Measurements from ENCODE around the gene MYOZ3.

MYOZ3 gene

DNA sequence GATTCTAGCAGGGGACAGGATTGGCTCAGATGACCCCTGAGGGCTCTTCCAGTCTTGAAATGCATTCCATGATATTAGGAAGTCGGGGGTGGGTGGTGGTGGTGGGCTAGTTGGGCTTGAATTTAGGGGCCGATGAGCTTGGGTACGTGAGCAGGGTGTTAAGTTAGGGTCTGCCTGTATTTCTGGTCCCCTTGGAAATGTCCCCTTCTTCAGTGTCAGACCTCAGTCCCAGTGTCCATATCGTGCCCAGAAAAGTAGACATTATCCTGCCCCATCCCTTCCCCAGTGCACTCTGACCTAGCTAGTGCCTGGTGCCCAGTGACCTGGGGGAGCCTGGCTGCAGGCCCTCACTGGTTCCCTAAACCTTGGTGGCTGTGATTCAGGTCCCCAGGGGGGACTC lies 2.9 kb upstream of the MYOZ3 start:
- DNase-seq = no peak

GRCh38 chr5:150658699-150659265 lies 2.3 kb upstream of the MYOZ3 start:
- no peak for DNase-seq

GRCh38 chr5:150659360-150660107 lies 1.5 kb upstream of the MYOZ3 start:
- DNase-seq = no peak

DNA sequence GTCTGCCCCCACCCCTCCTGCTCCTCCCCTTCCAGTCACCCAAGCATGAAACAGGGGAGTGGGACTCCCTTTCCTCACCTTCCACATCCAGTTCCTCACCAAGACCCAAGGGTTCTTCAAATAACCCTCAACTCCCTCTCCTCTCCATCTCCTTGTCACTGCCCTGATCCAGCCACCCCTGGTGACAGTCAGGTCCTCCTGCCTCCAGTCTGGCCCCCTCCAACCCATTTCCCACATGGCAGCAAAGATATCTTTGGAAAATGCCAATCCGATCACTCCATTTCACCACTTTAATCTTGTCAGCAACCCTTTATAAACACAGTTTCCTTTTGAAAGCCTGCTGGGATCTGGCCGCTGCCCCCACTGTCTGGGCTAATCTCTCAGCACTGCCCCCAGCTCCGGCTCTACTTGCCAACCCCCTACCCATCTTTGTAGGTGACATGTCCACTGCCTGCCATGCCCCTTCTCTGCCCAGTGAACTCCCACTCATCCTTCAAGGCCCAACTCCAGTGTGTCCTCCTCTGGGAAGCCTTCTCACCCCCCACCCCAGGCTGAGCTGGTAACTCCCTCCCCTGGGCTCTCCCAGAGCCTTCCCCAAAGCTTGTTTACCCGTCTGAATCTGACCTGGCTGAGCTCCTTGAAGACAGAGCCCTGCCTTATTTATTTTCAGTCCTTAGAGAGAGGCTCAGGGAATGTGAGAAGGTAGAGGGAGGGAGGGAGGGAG lies 781 bp upstream of the MYOZ3 start:
- DNase-seq = no peak

DNA sequence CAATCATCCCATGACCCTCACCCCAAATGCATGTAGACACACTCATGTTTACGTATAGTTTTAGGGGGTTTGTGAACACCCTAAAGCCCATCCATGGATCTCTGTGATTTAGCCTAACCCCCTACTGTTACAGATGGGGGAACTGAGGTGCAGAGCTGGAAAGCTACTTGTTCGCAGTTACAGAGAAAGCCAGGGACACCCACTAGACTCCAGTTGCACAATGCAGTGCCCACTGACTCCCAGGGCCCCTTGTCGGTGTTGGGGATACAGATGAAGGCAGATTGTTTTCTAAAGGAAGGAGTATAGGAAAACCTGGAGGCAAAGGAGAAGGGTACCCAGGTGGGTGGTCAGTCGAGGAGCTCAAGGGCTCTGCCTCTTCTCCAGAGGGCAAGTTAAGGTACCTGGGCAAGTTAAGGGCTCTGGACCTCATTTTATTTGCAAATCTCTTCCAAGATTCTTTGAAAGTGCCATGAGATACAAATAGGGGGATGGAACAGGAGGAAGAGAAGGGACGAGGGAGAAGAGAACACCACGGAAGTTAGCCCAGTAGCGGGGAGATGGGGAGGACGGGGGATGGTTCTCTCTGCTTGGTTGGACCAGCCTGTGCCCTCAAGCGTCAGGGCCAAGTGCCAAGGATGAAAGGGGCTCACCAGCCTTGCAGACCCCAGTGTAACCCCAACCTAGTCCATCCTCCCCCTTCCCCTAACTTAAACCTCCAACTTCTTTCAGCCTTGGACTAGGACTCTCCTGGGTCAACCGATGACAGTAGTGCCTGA lies 958 bp downstream of the MYOZ3 start:
- DNase-seq = no peak

- no peak for DNase-seq
These were observed 1.9 kb downstream of the MYOZ3 start for GRCh38 chr5:150662731-150663516.

- DNase-seq = no peak
These were observed 2.9 kb downstream of the MYOZ3 start for GRCh38 chr5:150663936-150664335.

- DNase-seq = no peak
These were observed 4.0 kb downstream of the MYOZ3 start for GRCh38 chr5:150665044-150665443.

- DNase-seq = no peak
These were observed 9.4 kb downstream of the MYOZ3 start for GRCh38 chr5:150670275-150670947.

- DNase-seq = no peak
These were observed 9.9 kb downstream of the MYOZ3 start for GRCh38 chr5:150670948-150671310.

- DNase-seq = no peak
These were observed 10.6 kb downstream of the MYOZ3 start for GRCh38 chr5:150671509-150672236.

DNA sequence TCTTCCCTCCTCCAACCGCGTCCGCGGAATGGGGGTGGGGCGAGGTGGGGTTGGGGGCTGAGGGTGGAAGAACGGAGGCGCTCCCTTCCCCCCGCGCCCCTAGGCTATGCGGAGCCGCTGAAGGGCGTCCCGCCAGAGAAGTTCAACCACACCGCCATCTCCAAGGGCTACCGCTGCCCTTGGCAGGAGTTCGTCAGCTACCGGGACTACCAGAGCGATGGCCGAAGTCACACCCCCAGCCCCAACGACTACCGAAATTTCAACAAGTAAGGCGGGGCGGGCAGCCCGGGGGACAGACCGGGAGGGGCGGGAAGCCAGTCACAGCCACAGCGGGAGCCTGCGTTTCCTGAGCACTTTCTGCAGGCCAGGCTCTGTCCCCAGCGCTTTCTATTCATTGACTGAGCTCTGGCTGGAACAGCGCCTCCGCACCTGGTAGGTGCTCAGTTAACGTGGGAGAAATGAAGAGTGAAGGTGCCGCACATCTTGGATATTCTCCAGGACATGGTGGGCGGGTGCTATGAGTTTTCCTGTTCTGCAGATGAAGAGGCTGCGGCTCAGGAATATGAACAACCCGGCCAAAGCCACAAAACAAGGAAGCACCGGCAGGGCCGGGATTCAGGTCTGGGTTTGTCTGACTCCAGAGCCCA lies 11.3 kb downstream of the MYOZ3 start:
- peak in 6 of 56 donors; percentile 9 to 35 (median 25) for DNase-seq

- no peak for DNase-seq
These were observed 11.8 kb downstream of the MYOZ3 start for GRCh38 chr5:150672884-150673275.

DNA sequence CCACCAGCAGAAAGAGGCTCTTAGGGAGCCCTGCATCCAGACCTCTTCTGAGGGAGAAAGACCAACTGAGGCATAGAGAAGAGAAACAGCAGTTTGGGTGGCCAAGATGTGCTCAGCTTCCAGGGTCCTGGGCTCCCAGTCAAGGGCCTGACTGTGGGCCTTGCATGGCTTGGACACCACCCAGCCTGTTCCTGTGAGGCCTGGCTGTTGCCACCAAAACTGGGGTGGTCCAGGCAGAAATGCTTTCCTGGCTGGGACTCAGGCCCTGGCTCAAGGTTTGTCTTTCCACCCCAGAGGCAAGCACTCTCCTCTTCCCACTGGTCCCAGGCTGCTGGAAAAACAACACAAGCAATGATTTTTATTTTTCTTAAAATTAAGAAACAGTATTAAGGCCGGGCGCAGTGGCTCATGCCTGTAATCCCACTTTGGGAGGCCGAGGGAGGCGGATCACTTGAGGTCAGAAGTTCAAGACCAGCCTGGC lies 13.3 kb downstream of the MYOZ3 start:
- DNase-seq = peak in 5 of 56 donors; percentile 14 to 38 (median 21)

DNA sequence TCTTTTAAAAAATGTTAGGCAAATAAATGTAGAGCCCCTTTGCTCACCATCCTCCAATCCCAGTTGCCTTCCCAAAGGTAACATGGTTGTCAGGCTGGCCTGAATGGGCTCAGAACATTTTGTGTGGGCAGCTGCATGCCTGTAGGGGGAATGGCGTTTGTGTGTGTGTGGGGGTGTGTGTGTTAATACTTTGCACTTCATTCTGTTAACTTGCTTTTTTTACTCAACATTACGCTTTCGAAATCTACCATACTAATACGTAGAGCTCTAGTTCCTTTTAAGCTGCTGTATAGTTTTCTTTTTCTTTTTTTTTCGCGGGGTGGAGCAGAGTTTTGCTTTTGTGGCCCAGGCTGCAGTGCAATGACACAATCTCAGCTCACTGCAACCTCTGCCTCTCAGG lies 14.0 kb downstream of the MYOZ3 start:
- DNase-seq = no peak

DNA sequence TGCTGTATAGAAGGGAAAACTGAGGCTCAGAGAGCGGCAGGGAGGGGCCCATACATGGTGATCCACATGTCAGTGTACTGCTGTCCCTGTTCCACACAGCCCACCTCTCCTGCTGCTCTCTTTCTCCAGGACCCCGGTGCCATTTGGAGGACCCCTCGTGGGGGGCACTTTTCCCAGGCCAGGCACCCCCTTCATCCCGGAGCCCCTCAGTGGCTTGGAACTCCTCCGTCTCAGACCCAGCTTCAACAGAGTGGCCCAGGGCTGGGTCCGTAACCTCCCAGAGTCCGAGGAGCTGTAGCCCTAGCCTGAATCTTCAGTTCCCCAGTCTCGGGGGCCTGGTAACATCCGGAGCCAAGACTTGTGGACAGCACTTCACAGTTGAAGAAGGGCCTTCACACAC lies 15.5 kb downstream of the MYOZ3 start:
- no peak for DNase-seq

DNA sequence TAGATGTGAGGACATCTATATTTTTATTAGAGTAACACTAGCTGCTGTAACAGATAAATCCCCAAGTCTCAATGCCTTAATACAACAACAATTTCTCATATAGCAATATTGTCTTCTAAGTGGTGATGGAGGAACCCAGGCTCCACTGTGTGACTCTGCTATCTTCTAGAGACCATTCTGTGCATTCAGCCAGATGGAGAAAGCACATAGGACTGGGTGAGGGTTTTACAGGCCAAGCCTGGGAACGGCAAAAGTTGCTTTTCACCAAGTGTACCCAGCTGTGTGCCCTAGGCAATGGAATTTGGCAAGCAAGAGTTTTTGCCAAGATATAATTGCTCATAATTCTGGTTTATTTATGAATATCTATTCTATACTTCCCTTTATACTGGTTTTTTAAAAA lies 28.1 kb downstream of the MYOZ3 start:
- no peak for DNase-seq

GRCh38 chr5:150690760-150691159 lies 29.7 kb downstream of the MYOZ3 start:
- no peak for DNase-seq

DNA sequence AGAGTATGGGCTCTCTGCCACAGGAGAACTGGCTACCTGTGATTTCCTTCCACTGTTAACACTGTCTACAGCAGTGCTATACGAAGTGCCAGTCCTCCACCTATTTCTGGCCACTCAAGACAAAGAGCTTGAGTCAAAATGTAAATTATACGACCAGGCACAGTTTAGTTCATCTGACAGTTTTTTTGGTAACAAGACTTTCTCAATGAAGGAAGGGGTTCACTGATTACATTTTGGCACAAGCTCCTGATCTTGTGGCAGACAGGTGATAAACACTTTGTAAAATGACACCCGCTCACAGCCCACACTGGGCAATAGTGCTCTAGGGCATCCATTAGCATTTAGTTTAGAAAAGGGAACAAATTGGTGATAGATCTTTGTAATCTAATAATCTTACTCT lies 31.2 kb downstream of the MYOZ3 start:
- DNase-seq = no peak

All from amygdala (tissue), 56 donors.